Activated CD4-positive, alpha-beta T cell treated with anti-CD3 and anti-CD28 coated beads for 36 hours (primary cell): ENCODE measurements around the gene GALNT18. TPM values are rescaled to one million over a fixed set of nuclear protein-coding genes. Genes with fewer than 3 reads are reported as not detected.

ENCODE experiments used
- ATAC-seq: fragments of 200-7000 bp; cut with Tn5 transposase; one replicate; pipeline ENCODE4 v1.10.0; 2021; ENCODE audit warnings: mild to moderate bottlenecking, moderate library complexity
- CTCF ChIA-PET: fragments of 350-600 bp; sonication (Branson Sonifier 250); formaldehyde crosslinking; loops from one replicate; lab custom pipeline; 2021; ENCODE audit warnings: antibody characterized with exemption; lab: Charles Lee
- POLR2A ChIA-PET: fragments of 350-600 bp; sonication (Branson Sonifier 250); formaldehyde crosslinking; loops from one replicate; lab custom pipeline; 2021; ENCODE audit warnings: antibody characterized with exemption, inconsistent platforms; lab: Charles Lee
- DNase-seq: peaks from one replicate; pipeline ENCODE4 v3.0.0-alpha.2; 2020
- H3K27ac Mint-ChIP-seq: one replicate; pipeline ENCODE4 v1.8.0; 2021; ENCODE audit warnings: mixed read lengths
- H3K27me3 Mint-ChIP-seq: one replicate; pipeline ENCODE4 v1.8.0; 2021; ENCODE audit warnings: mixed read lengths
- H3K36me3 Mint-ChIP-seq: one replicate; pipeline ENCODE4 v1.8.0; 2021; ENCODE audit warnings: low read depth, mixed read lengths
- H3K4me1 Mint-ChIP-seq: one replicate; pipeline ENCODE4 v1.8.0; 2021; ENCODE audit warnings: mixed read lengths
- H3K4me3 Mint-ChIP-seq: one replicate; pipeline ENCODE4 v1.8.0; 2021; ENCODE audit warnings: mild to moderate bottlenecking, moderate library complexity, mixed read lengths
- H3K9me3 Mint-ChIP-seq: one replicate; pipeline ENCODE4 v1.8.0; 2021; ENCODE audit warnings: low read depth, mixed read lengths
- intact Hi-C, 2 experiments: fragments of 100-400 bp; cut with DNase I in 1 of 2; cut with micrococcal nuclease in 1 of 2; formaldehyde crosslinking; loops; one replicate each; pipeline versions ENCODE4 v1.14.2 to v1.15.1; 2022 to 2024; cut with DNase I, micrococcal nuclease
- total RNA-seq, 2 experiments: library from RNA; stranded (reverse); gene quantifications; one replicate each; pipeline ENCODE4 v1.2.3, GENCODE V29; 2021

The GALNT18 gene
- total RNA-seq, 2 experiments from 2014 or later: 6.9 to 8.8 TPM

- Mint-ChIP-seq H3K9me3 (peaks cover 7% of the 10 kb centered on the region), H3K4me3 (no peak overlapping the region), H3K36me3 (no peaks in the 10 kb centered on the region), H3K27ac (no peak overlapping the region), H3K4me1 (peaks cover 6% of the 10 kb centered on the region), H3K27me3 (peaks cover 1% of the 10 kb centered on the region)
- ATAC-seq (no peak), DNase-seq (no peak)
- CTCF ChIA-PET: no interaction called here
- intact Hi-C loops: no loop called here
- POLR2A ChIA-PET: no interaction called here
These were observed 309.1 kb downstream of the GALNT18 start for GRCh38 chr11:11312738-11313137.

- Mint-ChIP-seq H3K4me3 (no peak overlapping the region), H3K4me1 (peaks cover 6% of the 10 kb centered on the region), H3K27ac (no peak overlapping the region), H3K9me3 (peaks cover 7% of the 10 kb centered on the region), H3K36me3 (no peaks in the 10 kb centered on the region), H3K27me3 (no peaks in the 10 kb centered on the region)
- POLR2A ChIA-PET: no interaction called here
- ATAC-seq (no peak), DNase-seq (no peak)
- intact Hi-C loops: no loop called here
- CTCF ChIA-PET: no interaction called here
These were observed 310.6 kb downstream of the GALNT18 start for GRCh38 chr11:11311169-11311568.

DNA sequence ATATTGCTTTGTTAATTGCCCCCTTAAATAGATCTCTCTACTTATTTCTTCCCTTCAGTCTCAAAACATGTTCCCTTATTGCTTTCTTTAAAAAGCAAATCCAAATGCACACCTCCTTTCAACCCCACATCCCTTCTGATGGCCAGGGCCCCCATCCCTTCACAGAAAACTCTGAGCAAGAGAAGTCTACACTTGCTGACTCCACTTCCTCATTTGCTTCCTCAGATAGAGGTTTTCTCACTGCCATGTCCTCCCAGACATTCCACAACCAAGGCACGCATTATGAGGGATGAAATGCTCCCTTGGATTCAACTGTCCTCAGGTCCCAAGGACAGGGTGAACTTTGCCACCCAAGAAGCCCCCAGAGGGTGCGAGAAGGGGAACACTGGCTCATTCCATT, 311.9 kb downstream of the GALNT18 start:
- intact Hi-C loops: no loop called here
- ChIA-PET POLR2A (no interaction called here), CTCF (no interaction called here)
- Mint-ChIP-seq H3K4me3 (no peak overlapping the region), H3K36me3 (no peaks in the 10 kb centered on the region), H3K27me3 (no peaks in the 10 kb centered on the region), H3K4me1 (peaks cover 6% of the 10 kb centered on the region), H3K9me3 (peaks cover 7% of the 10 kb centered on the region), H3K27ac (no peak overlapping the region)
- ATAC-seq (no peak), DNase-seq (no peak)

GRCh38 chr11:11308249-11308648, 313.6 kb downstream of the GALNT18 start:
- Mint-ChIP-seq H3K27me3 (no peaks in the 10 kb centered on the region), H3K36me3 (no peaks in the 10 kb centered on the region), H3K4me1 (peaks cover 6% of the 10 kb centered on the region), H3K4me3 (no peak overlapping the region), H3K9me3 (peaks cover 7% of the 10 kb centered on the region), H3K27ac (no peak overlapping the region)
- DNase-seq (no peak), ATAC-seq (no peak)
- POLR2A ChIA-PET: no interaction called here
- CTCF ChIA-PET: no interaction called here
- intact Hi-C loops: no loop called here

- peaks cover 6% of the 10 kb centered on the region for H3K4me1 Mint-ChIP-seq
These were observed 314.9 kb downstream of the GALNT18 start for GRCh38 chr11:11306855-11307254.

DNA sequence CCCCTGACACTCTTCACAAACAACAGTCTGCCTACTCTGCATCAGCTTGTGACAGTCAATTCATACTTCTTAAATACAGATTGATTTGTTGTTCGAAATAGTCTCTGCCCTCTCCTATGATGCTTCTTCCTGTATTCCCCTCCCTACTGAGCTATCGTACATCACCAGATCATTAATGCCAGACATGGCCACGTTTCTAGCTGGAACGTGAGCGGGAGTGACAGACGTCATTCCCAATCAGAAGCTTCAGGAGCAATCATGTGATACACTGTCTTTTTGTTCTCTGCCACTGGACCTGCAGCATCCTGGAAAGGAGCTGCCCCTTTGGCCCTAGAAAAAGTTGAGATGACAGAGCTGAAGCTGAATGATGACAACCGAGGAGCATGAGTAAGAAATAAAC, 317.3 kb downstream of the GALNT18 start:
- DNase-seq (no peak), ATAC-seq (no peak)
- H3K27ac Mint-ChIP-seq: no peak overlapping the region
- intact Hi-C loops: no loop called here
- H3K9me3 Mint-ChIP-seq: peaks cover 2% of the 10 kb centered on the region
- peaks cover 4% of the 10 kb centered on the region for H3K27me3 Mint-ChIP-seq
- ChIA-PET POLR2A (no interaction called here), CTCF (interaction anchor here (0.5 kb wide), 1 partner anchor 544 kb away, joined by 3 read pairs; no protein-coding TSS in a partner anchor)
- H3K4me1 Mint-ChIP-seq: no peaks in the 10 kb centered on the region
- H3K4me3 Mint-ChIP-seq: no peak overlapping the region
- H3K36me3 Mint-ChIP-seq: no peaks in the 10 kb centered on the region

More at GRCh38 chr11:11306855-11307254, 314.9 kb downstream of the GALNT18 start:
- intact Hi-C loops: no loop called here
- H3K27me3 Mint-ChIP-seq: no peaks in the 10 kb centered on the region
- peaks cover 7% of the 10 kb centered on the region for H3K9me3 Mint-ChIP-seq
- CTCF ChIA-PET: interaction anchor here (1.1 kb wide), 1 partner anchor 13 kb away, joined by 3 read pairs; no protein-coding TSS in a partner anchor
- ATAC-seq (no peak), DNase-seq (no peak)
- no peak overlapping the region for H3K4me3 Mint-ChIP-seq
- no peak overlapping the region for H3K27ac Mint-ChIP-seq
- no peaks in the 10 kb centered on the region for H3K36me3 Mint-ChIP-seq
- POLR2A ChIA-PET: no interaction called here

- ATAC-seq (no peak), DNase-seq (no peak)
- no peaks in the 10 kb centered on the region for H3K9me3 Mint-ChIP-seq
- no peak overlapping the region for H3K27ac Mint-ChIP-seq
- H3K36me3 Mint-ChIP-seq: no peaks in the 10 kb centered on the region
- no peaks in the 10 kb centered on the region for H3K4me1 Mint-ChIP-seq
- peaks cover 4% of the 10 kb centered on the region for H3K27me3 Mint-ChIP-seq
- intact Hi-C loops: no loop called here
- ChIA-PET POLR2A (interaction anchor here (0.7 kb wide), 1 partner anchor 80 kb away, joined by 3 read pairs; no protein-coding TSS in a partner anchor), CTCF (no interaction called here)
- H3K4me3 Mint-ChIP-seq: no peak overlapping the region
These were observed 319.2 kb downstream of the GALNT18 start for GRCh38 chr11:11302565-11302964.

DNA sequence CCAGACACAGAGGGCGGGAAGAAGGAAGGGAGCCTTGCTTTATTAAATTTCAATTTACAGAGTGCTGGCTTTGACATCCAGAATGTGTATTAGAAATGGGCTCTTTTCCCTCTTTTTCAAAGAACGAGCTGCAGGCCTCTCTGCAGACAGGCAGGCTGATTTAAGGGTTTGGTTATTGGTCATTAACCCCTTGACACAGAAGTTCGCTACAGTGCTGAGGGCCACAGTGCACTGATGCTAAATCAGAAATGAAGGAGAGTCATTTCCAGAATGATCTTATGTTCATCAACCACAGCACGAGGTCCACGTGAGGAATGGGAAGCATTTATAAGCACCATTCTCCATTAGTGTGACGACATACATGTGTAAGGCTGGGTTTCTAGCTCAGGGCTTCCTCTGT, 320.6 kb downstream of the GALNT18 start:
- H3K9me3 Mint-ChIP-seq: no peaks in the 10 kb centered on the region
- H3K27me3 Mint-ChIP-seq: peaks cover 4% of the 10 kb centered on the region

GRCh38 chr11:11297578-11297977, 324.2 kb downstream of the GALNT18 start:
- H3K9me3 Mint-ChIP-seq: no peaks in the 10 kb centered on the region
- no peak overlapping the region for H3K27ac Mint-ChIP-seq
- no peaks in the 10 kb centered on the region for H3K4me1 Mint-ChIP-seq
- no peak overlapping the region for H3K4me3 Mint-ChIP-seq
- no peak for DNase-seq
- peaks cover 4% of the 10 kb centered on the region for H3K27me3 Mint-ChIP-seq
- intact Hi-C loops: no loop called here
- ChIA-PET POLR2A (no interaction called here), CTCF (interaction anchor here (0.5 to 1.2 kb wide), 2 partner anchors 31 to 558 kb away, joined by 3 to 4 read pairs; no protein-coding TSS in a partner anchor)
- H3K36me3 Mint-ChIP-seq: no peaks in the 10 kb centered on the region
- ATAC-seq: no peak

More for the DNA sequence above, 320.6 kb downstream of the GALNT18 start:
- DNase-seq (no peak), ATAC-seq (no peak)
- Mint-ChIP-seq H3K27ac (no peak overlapping the region), H3K4me1 (no peaks in the 10 kb centered on the region), H3K4me3 (no peak overlapping the region), H3K36me3 (no peaks in the 10 kb centered on the region)
- ChIA-PET POLR2A (no interaction called here), CTCF (interaction anchor here (0.6 kb wide), 1 partner anchor 13 kb away, joined by 3 read pairs; no protein-coding TSS in a partner anchor)
- intact Hi-C loops: no loop called here

- no peak overlapping the region for H3K4me3 Mint-ChIP-seq
- ChIA-PET POLR2A (no interaction called here), CTCF (no interaction called here)
- ATAC-seq (no peak), DNase-seq (no peak)
- H3K27ac Mint-ChIP-seq: no peak overlapping the region
- peaks cover 4% of the 10 kb centered on the region for H3K27me3 Mint-ChIP-seq
- no peaks in the 10 kb centered on the region for H3K9me3 Mint-ChIP-seq
- intact Hi-C loops: no loop called here
- H3K4me1 Mint-ChIP-seq: no peaks in the 10 kb centered on the region
- H3K36me3 Mint-ChIP-seq: no peaks in the 10 kb centered on the region
These were observed 325.4 kb downstream of the GALNT18 start for GRCh38 chr11:11296434-11296833.

DNA sequence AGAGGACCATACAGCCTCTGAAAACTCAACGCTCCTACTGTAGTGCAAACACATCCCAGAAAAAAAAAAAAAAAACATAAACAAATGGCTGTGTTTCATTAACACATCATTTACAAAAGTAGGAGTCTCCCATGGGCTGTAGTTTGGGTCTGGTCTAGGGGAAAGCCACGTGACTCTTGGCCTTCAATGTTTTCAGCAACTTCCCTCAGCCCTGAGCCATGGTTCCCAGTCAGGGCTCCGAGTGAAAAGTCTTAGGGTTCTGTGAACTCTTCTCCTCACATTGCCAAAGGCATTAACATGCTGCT, 327.3 kb downstream of the GALNT18 start:
- no peak for DNase-seq
- no peaks in the 10 kb centered on the region for H3K9me3 Mint-ChIP-seq
- no peak overlapping the region for H3K27ac Mint-ChIP-seq
- H3K27me3 Mint-ChIP-seq: no peaks in the 10 kb centered on the region
- no peaks in the 10 kb centered on the region for H3K4me1 Mint-ChIP-seq
- ATAC-seq: no peak
- intact Hi-C loops: no loop called here
- POLR2A ChIA-PET: no interaction called here
- H3K4me3 Mint-ChIP-seq: no peak overlapping the region
- CTCF ChIA-PET: interaction anchor here (0.8 kb wide), 1 partner anchor 149 kb away, joined by 3 read pairs; no protein-coding TSS in a partner anchor
- H3K36me3 Mint-ChIP-seq: no peaks in the 10 kb centered on the region

GRCh38 chr11:11293798-11294550, 327.8 kb downstream of the GALNT18 start:
- POLR2A ChIA-PET: no interaction called here
- H3K27me3 Mint-ChIP-seq: no peaks in the 10 kb centered on the region
- no peak overlapping the region for H3K4me3 Mint-ChIP-seq
- ATAC-seq (no peak), DNase-seq (no peak)
- no peak overlapping the region for H3K27ac Mint-ChIP-seq
- CTCF ChIA-PET: no interaction called here
- H3K9me3 Mint-ChIP-seq: no peaks in the 10 kb centered on the region
- H3K4me1 Mint-ChIP-seq: no peaks in the 10 kb centered on the region
- no peaks in the 10 kb centered on the region for H3K36me3 Mint-ChIP-seq
- intact Hi-C loops: no loop called here
